OCI-LY3 (cell line): ENCODE measurements around the gene OTX2.

Source experiments
- H2AFZ ChIP-seq: fragments of 200-600, 300-600 bp; shearing (Covaris generic); 2 replicates; pipeline ENCODE4 v1.6.0; 2014; ENCODE audit warnings: antibody characterized with exemption, low read depth, low read length
- H3K27ac ChIP-seq: fragments of 200-600, 300-600 bp; sonication (generic); 2 replicates; pipeline ENCODE4 v1.5.1; 2014; ENCODE audit warnings: mild to moderate bottlenecking, low read length, moderate library complexity, mixed read lengths
- H3K27me3 ChIP-seq: fragments of 200-600, 300-600 bp; sonication (generic); 2 replicates; pipeline ENCODE4 v1.6.1; 2014; ENCODE audit warnings: low read depth, low read length, mixed read lengths
- H3K36me3 ChIP-seq: fragments of 200-600, 300-600 bp; sonication (generic); replicated peaks from 2 replicates; pipeline ENCODE3; 2014; ENCODE audit warnings: low read depth, low read length, mixed read lengths
- H3K4me1 ChIP-seq: fragments of 300-600, 200-600 bp; sonication (generic); 2 replicates; pipeline ENCODE4 v1.6.1; 2014; ENCODE audit warnings: low read length, mixed read lengths
- H3K4me2 ChIP-seq: fragments of 200-600, 300-600 bp; sonication (generic); 2 replicates; pipeline ENCODE4 v1.6.1; 2014; ENCODE audit warnings: low read length, mixed read lengths
- H3K4me3 ChIP-seq: fragments of 300-600, 200-600 bp; sonication (generic); 2 replicates; pipeline ENCODE4 v1.5.1; 2014; ENCODE audit warnings: antibody characterized with exemption, mild to moderate bottlenecking, low read length, moderate library complexity
- H3K79me2 ChIP-seq: fragments of 300-600, 200-600 bp; shearing (Covaris generic); 2 replicates; pipeline ENCODE4 v1.6.1; 2014; ENCODE audit warnings: mild to moderate bottlenecking, low read length, mixed read lengths
- H3K9ac ChIP-seq: fragments of 300-600, 200-600 bp; shearing (Covaris generic); 2 replicates; pipeline ENCODE4 v1.6.0; 2014; ENCODE audit warnings: mild to moderate bottlenecking, low read length, moderate library complexity
- H3K9me3 ChIP-seq: fragments of 200-600, 300-600 bp; shearing (Covaris generic); 2 replicates; pipeline ENCODE4 v1.6.1; 2014; ENCODE audit warnings: low read length, mixed read lengths; ENCODE audit not compliant: insufficient read depth
- H4K20me1 ChIP-seq: fragments of 200-600, 300-600 bp; sonication (generic); 2 replicates; pipeline ENCODE4 v1.6.1; 2016; ENCODE audit warnings: low read length, mixed read lengths; ENCODE audit not compliant: insufficient read depth
- EZH2phosphoT487 ChIP-seq: fragments of 200-600 bp; shearing (Covaris generic); IDR thresholded peaks from 2 replicates; pipeline ENCODE4 v1.6.1; 2018; ENCODE audit warnings: antibody characterized with exemption, mixed run types, low read depth
- TF ChIP-seq, protein P1 (sequence below): fragments of 200-600, 300-600 bp; sonication (generic); IDR thresholded peaks from 2 replicates; pipeline ENCODE4 v1.5.1; 2014; ENCODE audit warnings: antibody characterized with exemption, low read length, low read depth

OTX2 gene

DNA sequence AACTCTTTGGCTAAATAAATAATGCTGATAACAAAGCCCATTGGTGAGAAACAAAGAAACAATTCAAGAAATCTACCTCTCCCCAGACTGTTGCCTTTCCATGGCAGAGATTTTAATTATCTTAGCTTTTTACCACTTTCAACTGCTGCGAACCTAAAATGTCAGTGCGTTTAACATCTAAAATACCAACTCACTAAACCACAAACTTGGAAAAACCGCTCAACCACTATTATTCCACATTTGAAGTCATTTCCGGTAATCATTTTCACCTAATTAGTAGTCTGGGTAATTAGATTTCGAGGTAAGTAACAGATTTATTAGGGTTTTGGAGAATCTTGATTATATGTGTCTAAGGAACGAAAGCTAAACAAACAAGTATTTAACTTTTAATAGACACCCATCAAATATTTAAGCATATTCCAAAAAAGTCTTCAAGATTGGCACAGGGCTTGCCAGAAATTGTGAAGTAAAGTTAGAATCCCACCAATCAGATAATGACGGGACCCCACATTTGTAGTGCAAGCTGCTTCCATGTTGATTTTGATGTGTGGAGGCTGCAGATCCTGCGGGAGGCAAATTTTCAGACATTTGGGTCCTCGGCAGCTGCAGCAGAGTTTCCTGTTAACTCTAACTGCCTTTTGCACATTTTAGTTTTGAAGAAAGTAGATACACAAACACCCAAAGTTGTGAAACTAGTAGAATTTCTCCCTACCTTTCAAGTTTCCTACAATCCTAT, 4.1 kb downstream of the OTX2 start:
- no peaks in the 10 kb centered on the region for H3K79me2 ChIP-seq
- H3K4me3 ChIP-seq, result no peak overlapping the region
- no peak overlapping the region for H3K27ac ChIP-seq
- H3K9ac ChIP-seq, result no peak overlapping the region
- H3K27me3 ChIP-seq, result no peaks in the 10 kb centered on the region
- no peak overlapping the region for H3K4me2 ChIP-seq
- H3K4me1 ChIP-seq, result no peaks in the 10 kb centered on the region
- no peak overlapping the region for H2AFZ ChIP-seq
- H3K9me3 ChIP-seq, result no peaks in the 10 kb centered on the region
- H4K20me1 ChIP-seq, result no peaks in the 10 kb centered on the region
- TF ChIP-seq, protein P1, sequence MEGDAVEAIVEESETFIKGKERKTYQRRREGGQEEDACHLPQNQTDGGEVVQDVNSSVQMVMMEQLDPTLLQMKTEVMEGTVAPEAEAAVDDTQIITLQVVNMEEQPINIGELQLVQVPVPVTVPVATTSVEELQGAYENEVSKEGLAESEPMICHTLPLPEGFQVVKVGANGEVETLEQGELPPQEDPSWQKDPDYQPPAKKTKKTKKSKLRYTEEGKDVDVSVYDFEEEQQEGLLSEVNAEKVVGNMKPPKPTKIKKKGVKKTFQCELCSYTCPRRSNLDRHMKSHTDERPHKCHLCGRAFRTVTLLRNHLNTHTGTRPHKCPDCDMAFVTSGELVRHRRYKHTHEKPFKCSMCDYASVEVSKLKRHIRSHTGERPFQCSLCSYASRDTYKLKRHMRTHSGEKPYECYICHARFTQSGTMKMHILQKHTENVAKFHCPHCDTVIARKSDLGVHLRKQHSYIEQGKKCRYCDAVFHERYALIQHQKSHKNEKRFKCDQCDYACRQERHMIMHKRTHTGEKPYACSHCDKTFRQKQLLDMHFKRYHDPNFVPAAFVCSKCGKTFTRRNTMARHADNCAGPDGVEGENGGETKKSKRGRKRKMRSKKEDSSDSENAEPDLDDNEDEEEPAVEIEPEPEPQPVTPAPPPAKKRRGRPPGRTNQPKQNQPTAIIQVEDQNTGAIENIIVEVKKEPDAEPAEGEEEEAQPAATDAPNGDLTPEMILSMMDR, result no peak
- TF ChIP-seq EZH2phosphoT487, result no peak
- no peaks in the 10 kb centered on the region for H3K36me3 ChIP-seq

DNA sequence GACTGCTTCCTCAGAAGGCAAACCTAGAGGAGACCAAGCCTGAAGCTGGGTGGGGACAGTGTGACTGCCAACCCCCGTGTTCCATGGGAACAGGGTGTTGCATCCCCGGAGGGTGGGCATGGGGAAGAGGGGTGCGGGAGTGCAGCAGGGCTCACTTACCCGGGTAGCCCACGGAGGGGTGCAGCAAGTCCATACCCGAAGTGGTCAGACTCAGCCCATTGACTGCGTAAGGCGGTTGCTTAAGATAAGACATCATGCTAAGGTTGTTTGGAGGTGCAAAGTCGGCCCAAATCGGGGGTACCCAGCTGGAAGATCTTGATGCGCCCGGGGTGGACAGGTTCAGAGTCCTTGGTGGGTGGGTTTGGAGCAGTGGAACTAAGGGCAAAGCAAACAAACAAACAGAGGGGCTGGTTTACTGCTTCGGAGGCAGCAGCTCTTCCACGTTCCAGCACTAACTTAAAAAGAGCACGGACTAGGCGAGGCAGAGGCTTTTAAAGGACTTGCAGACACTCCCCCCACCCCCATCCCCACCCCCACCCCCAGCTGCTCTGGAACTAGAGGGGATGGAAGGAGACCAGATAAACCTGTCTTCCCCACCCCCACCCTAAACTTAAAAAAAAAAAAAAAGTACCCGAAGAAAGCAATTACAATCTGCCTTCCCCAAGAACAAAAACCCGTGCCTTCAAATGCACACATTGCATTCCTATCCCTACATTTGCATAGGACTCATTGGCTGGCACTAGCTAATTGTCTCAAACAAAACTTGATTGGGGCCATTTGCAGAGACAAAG, 4.9 kb downstream of the OTX2 start:
- no peaks in the 10 kb centered on the region for H3K27me3 ChIP-seq
- TF ChIP-seq, protein P1, result no peak
- TF ChIP-seq EZH2phosphoT487, result no peak
- no peak overlapping the region for H2AFZ ChIP-seq
- H3K9ac ChIP-seq, result no peak overlapping the region
- H3K4me2 ChIP-seq, result no peak overlapping the region
- no peak overlapping the region for H3K27ac ChIP-seq
- H3K4me1 ChIP-seq, result no peaks in the 10 kb centered on the region
- no peaks in the 10 kb centered on the region for H3K79me2 ChIP-seq
- H4K20me1 ChIP-seq, result no peaks in the 10 kb centered on the region
- H3K9me3 ChIP-seq, result no peaks in the 10 kb centered on the region
- H3K36me3 ChIP-seq, result no peaks in the 10 kb centered on the region
- no peak overlapping the region for H3K4me3 ChIP-seq

DNA sequence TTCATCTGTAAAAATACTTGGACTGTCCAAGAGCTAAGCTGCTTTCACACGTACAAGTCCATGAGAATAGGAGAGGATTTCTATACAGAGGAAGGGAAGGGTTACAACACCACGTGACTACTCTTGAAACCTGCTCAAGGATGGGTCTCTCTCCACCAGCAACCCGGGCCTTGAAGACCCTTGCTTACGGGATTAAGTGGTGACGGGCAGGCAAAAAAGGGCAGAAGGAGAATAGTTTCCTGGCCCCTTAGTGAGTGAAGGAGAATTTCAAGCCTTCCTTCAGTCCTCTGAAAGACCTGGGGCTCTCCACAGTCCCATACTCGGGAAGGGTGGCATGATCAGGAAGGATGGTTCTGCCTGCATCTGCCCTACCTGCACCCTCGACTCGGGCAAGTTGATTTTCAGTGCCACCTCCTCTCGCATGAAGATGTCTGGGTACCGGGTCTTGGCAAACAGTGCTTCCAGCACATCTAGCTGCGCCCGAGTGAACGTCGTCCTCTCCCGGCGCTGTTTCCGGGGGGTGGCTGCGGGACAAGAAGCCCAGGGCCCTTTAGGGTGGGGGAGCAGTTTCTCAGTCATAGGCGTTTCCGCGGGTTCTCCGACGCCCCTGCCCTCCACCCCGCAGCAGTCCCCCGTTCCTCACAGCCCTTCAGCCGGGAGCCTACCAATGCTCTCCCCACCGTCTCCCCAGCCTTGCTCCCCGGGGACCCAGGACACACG, 6.3 kb downstream of the OTX2 start:
- no peak overlapping the region for H3K4me3 ChIP-seq
- no peak overlapping the region for H2AFZ ChIP-seq
- no peaks in the 10 kb centered on the region for H3K79me2 ChIP-seq
- H3K4me1 ChIP-seq, result no peaks in the 10 kb centered on the region
- H3K27me3 ChIP-seq, result no peaks in the 10 kb centered on the region
- H3K9ac ChIP-seq, result no peak overlapping the region
- no peak overlapping the region for H3K27ac ChIP-seq
- H3K4me2 ChIP-seq, result no peak overlapping the region
- no peaks in the 10 kb centered on the region for H3K36me3 ChIP-seq
- no peaks in the 10 kb centered on the region for H3K9me3 ChIP-seq
- H4K20me1 ChIP-seq, result no peaks in the 10 kb centered on the region
- TF ChIP-seq EZH2phosphoT487, result no peak
- TF ChIP-seq, protein P1, result no peak

DNA sequence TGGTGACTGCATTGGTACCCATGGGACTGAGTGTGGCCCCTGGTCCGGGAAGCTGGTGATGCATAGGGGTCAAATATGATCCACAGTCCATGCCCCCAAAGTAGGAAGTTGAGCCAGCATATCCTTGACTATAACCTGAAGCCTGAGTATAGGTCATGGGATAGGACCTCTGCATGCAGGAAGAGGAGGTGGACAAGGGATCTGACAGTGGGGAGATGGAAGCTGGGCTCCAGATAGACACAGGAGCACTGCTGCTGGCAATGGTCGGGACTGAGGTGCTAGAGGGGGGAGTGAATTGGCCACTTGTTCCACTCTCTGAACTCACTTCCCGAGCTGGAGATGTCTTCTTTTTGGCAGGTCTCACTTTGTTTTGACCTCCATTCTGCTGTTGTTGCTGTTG, 8.4 kb downstream of the OTX2 start:
- no peak overlapping the region for H3K4me2 ChIP-seq
- no peaks in the 10 kb centered on the region for H3K79me2 ChIP-seq
- H3K4me1 ChIP-seq, result no peaks in the 10 kb centered on the region
- no peaks in the 10 kb centered on the region for H3K36me3 ChIP-seq
- no peak overlapping the region for H3K4me3 ChIP-seq
- TF ChIP-seq, protein P1, result no peak
- TF ChIP-seq EZH2phosphoT487, result no peak
- H3K9me3 ChIP-seq, result no peaks in the 10 kb centered on the region
- no peaks in the 10 kb centered on the region for H3K27me3 ChIP-seq
- no peak overlapping the region for H3K9ac ChIP-seq
- no peak overlapping the region for H3K27ac ChIP-seq
- H2AFZ ChIP-seq, result no peak overlapping the region
- H4K20me1 ChIP-seq, result no peaks in the 10 kb centered on the region
